Measurements from ENCODE around the gene PDIA3.
"Not testable (repeated sequence)": the region's sequence is repeated elsewhere in the genome, so short reads cannot be mapped to it uniquely, and the experiment has no call there.

The PDIA3 gene

DNA sequence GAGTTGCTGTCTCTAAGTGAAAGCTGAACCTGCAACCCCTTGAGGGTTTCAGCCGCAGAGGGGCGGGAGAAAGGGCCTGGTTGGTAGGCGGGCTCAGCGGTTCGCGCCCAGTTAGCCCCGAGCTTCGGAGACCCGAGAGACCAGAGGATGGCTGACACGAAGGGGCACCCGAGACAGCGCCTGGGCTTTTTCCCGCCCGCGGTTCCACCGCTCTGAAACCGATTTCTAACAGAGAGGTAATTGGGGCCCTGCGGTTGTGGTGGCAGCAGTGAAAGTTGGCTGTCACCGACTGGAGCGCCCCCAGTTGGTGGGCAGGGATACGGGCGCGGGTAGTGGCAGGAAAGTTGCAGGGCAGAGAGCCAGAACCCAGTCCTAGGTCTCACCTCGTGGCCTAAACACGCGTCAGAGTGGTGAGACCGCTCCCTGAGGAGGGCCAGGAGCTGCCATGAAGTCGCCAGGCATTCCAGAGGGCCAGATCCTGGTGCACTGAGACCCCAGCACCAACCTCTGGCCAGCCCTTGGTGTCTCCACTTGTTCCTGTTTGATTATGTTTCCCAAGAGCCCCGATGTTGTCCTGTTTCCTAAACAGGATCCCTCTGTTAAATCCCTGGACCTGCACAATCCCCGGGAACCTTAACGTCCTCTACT, 31.2 kb downstream of the PDIA3 start:
- DNase-seq, result peak; percentile 65

DNA sequence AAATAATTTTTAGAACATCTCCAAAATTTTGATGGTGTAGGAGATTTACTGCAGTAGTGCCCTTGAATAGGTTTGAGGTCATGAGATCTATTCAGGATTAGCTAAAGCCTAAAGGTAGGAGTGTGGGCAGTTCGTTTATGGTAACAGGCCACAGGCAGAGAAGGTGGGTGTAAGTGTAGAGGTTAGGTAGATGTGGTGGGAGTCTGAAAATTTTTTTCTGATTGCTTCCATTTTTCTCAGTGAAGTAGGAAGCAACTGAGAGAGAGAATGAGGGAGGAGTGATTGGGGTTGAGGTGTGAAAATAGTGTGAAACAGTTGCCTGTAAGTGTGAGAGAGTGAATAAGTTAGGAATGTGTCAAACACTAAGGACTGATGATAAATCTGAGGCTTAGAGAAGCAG, 32.8 kb downstream of the PDIA3 start:
- DNase-seq, result no peak

DNA sequence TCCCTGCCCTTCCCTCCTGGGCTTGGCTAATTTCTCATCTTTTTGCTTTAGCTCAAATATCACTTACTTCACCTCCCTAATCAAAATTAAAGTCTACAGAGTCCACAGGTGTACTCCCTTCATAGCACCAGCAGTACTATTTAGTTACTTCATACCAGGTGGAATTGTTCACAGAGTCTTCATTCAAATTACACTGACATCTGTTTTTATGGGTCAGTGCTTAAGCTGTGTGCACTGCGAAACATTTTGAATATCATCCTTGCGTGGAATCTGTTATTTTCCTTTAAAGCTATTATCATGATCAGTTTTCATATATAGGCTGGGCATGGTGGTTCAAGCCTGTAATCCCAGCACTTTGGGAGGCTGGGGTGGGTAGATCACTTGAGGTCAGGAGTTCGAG, 43.2 kb downstream of the PDIA3 start:
- DNase-seq, result no peak

DNA sequence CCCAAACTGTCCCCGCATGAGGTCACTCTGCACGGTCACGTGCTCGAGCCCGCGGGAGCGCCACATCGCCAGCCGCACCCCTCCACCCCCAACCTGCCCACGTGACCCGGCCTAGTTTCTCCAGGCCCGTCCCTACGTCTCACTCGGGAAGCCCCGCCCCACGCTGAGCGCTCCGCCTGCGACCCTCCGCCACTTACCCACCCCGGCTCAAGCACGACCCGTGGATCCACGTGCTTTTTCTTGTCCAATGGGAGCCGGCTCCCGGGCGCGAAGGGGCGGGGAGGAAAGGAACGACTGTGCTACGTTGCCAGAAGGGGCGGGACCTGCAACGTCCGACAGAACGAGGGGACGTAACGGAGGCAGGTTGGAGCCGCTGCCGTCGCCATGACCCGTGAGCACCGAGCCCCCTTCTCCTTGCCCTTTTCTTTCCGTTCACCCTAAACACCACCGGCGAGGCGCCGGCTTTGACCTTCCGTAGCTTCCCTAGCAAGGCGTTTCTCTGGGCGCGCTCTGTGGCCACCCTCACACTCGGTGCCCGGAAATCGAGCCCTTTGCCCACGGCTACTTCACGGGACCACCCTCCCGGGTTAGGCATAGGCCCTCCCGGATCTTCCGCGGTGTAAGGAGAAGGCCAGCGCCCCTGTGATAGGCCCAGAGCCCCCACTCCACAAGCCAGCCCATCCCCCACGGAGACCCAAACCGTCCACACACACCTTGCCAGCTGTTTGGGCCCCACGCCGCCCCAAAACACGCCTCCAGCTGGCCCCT, 45.9 kb downstream of the PDIA3 start, which contains the start of gene SERF2:
SERF2 (plus strand) TSS at position 328 of the 768 bp plus-strand sequence; CDS start at position 385, 57 bp downstream.
- peak; percentile 86 for DNase-seq

DNA sequence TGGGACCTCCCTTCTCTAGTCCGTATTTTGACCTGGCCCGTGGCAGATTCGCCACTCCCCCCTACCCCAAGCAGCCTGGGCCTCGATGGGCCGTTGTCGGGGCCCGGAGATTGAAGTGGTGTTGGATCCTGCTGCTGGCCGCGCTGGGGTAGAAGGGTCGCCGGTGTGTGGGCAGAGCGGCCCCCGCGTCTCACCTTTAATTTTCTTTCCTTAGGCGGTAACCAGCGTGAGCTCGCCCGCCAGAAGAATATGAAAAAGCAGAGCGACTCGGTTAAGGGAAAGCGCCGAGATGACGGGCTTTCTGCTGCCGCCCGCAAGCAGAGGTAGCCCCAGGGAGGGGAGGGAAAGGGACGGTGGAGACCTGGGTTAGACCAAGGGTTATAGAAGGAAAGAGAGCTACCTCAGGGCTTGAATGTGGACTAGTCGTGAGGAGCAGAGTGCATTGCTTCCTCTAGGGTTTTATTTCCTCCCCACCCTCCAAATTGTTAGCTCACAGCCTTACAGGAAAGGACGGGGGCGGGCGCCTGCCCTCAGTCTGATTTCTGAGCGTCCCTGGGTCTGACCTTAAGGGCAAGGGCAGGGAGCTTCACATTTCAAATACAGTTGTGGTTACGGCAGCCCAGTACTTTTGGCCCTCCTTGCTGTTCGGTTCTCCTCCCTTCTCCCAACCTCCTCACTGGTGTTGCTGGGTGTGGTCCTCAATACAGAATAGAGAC, 46.7 kb downstream of the PDIA3 start:
- DNase-seq, result no peak

DNA sequence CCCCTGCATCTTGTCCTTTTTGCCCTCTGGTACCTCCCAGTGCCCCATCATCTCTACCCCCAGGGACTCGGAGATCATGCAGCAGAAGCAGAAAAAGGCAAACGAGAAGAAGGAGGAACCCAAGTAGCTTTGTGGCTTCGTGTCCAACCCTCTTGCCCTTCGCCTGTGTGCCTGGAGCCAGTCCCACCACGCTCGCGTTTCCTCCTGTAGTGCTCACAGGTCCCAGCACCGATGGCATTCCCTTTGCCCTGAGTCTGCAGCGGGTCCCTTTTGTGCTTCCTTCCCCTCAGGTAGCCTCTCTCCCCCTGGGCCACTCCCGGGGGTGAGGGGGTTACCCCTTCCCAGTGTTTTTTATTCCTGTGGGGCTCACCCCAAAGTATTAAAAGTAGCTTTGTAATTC, 47.4 kb downstream of the PDIA3 start:
- DNase-seq, result no peak

DNA sequence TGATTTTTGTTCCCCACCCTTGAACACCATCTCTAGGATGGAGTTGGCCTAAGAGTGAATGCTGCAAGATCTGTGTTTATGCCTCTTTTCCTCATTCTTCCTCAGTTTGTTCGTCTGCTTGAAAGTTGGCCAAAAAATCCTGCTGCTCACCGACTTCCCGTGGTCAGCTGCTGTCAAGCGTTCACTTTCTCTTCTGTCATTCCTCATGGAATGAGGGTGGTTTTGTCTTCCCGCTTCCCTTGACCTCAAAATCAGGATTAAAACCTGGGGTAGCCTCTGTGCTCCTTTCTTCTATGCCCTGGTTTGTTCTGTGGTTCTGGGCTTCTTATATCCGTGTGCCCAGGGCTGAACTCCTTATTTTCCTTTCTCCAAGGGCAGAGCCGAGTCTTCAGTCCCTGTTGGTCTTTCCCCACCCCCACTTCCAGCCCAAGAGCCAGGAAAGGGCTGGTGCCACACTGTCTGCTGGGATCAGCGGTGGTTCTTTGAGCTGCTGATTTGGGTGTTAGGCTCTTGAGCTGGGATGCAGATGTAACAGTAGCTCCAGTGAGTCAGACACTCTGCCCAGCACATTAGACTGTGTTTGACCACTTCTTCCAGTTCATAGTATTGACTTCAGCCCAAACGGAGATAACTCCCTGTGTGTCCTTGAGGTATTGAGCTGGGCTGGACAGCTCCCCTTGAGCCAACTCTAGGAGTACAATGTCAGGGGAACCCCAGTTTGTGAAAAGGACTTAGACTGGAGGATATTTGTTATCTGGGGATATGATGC, 48.2 kb downstream of the PDIA3 start:
- DNase-seq, result no peak

DNA sequence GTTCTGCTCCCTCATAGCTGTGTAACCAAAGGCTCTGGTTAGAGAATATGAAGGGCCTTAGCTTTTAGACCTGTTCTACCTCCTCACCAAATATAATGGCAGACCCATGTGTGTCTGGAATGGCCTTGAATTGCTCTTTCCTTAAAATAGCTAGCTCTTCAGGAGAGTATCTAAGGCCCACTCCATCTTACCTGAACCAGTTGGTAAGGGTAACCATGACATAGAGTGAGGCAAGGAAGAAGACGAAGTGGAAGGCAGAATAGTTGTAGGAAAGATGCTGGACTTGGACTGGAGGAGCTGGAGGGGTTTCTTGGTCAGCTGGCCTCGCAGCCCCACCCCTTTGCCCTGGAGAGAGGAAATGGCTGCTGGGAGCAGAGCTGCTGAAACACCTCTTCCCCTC, 49.0 kb downstream of the PDIA3 start:
- no peak for DNase-seq

DNA sequence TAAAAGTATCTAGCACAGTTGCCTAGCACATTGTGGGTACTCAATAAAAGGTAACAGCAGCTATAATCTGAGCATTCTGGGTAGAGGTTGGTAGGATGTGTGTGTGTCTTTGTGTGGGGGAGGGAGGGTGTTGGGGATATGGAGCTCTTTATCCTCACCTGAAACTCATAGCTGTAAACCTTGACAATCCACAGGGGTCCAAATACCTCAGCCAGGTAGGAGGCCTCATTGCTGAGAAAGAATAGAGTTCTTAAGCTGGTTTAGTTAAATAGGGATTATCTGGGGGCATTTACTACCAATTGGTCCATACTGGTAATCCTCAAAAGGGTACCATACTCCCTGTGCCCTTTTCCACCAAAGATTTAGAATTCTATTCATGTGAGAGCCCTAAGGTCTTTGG, 49.8 kb downstream of the PDIA3 start:
- no peak for DNase-seq

DNA sequence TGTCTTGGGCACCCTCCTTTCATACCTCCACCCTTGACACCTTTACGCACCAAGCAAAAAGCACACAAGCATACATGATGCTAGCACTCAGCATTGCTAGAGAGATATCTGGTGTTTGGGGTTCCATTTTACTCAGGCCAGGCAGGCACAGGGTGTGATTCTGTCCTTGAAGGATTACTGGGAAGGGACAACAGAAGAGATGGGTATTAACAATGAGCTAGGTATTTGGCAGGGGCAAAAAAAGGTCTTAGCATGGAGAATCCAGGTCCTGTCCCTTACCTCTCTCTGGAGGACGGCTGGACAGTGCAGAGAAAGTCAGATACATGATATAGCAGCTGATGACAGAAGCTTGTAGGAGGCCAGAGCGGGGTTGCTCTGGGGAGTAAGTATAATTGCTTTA, 50.3 kb downstream of the PDIA3 start:
- no peak for DNase-seq

DNA sequence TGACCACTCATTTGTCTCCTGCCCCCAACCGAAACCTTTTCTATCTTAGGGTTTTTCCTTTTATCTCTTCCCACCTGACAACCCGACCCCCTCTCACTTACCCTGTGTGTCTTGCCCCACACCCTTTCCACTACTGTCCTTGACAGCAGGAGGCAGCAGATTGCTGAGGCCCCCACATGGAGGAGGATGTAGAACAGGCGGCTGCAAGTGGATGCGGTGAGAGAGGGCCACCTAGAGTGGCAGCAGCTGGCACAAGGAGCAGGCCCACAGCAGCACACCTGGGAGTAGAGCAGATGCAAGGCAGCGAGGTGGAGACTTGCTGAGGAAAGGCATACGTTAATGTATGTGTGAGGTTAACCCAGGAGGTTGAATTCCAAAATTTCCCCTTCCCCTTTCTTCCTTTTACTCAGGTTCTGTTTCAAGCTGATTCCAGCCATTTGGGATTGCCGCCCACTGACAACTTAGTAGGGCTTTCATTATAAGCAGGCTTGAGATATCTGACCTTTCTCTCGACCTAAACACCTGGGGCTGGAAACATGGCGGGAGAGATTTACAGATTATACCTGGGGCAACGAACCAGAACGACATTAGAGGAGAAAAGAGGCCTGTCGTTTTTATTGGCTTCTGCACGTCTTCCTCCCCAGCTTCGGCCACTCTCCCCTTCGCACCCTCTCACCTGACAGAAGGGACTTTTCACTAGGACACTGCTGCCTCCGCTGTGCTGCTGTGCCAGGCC, 53.1 kb downstream of the PDIA3 start:
- DNase-seq, result no peak

DNA sequence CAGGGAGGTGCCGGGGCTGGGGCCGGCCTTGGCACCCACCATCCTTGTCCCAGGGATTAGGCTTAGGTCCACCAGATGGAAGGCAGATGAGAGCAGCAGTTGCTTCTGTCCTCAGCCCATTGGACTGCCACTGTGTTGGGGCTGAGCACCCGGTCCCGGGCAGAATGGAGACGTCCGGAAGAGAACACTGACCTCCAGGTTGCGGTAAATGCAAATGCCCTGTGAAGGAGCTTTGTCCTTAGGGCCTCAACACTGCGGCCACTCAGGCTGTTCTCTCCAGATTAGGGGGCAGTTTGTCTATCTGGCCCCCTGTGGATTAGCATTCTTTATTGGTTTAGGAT, 53.7 kb downstream of the PDIA3 start, which contains the start of gene SERINC4:
SERINC4 (minus strand) TSS at position 276 of the 341 bp plus-strand sequence; CDS start at position 42, 234 bp downstream.
- no peak for DNase-seq

DNA sequence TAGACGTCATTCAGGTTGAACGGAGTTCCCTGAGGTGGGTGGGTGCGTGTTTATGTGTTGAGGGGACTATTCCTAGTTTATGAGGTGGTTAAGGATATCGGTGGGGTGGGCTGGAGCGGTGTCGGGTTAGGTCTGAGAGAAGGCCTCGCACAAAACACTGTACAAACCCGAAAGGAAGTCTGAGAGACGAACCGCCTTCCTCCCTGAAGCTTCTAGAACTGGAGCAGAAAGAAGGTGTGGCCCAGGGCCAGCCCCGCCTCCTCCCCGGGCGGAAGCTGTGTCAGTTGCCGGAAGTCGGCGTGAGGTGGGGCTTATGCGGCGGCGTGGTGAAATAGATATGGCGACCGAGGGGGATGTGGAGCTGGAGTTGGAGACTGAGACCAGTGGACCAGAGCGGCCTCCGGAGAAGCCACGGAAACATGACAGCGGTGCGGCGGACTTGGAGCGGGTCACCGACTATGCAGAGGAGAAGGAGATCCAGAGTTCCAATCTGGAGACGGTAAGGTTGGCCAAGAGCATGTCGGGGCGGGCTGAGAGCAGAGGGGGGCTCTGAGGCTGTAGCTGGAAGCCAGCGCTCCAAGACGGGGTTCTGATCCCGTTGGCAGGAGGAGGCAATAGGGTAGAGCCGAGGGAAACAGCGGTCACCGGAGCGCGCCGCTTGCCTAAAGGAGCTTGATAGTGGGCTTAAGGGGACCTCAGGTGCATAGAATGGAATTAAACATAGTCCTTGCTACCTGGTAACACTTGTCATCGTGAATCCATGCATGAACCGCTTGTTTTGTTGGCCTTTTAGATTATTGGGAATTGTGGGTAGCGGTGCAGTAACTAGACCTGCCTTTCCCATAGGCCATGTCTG, 54.3 kb downstream of the PDIA3 start, which contains the start of gene HYPK:
HYPK (plus strand) TSS at position 314 of the 856 bp plus-strand sequence; CDS start at position 338, 24 bp downstream.
- peak; percentile 67 for DNase-seq

DNA sequence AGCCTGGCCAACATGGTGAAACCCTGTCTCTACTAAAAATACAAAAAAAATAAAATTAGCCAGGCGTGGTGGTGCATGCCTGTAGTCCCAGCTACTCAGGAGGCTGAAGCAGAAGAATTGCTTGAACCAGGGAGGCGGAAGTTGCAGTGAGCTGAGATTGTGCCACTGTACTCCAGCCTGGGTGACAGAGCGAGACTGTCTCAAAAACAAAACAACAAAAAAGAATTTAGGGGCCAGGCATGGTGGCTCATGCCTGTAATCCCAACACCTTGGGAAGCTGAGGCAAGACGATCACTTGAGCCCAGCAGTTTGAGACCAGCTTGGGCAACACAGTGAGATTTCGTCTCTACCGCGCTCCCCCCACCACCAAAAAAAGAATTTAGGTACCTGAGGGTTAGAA, 56.4 kb downstream of the PDIA3 start:
- not testable (repeated sequence) for DNase-seq

DNA sequence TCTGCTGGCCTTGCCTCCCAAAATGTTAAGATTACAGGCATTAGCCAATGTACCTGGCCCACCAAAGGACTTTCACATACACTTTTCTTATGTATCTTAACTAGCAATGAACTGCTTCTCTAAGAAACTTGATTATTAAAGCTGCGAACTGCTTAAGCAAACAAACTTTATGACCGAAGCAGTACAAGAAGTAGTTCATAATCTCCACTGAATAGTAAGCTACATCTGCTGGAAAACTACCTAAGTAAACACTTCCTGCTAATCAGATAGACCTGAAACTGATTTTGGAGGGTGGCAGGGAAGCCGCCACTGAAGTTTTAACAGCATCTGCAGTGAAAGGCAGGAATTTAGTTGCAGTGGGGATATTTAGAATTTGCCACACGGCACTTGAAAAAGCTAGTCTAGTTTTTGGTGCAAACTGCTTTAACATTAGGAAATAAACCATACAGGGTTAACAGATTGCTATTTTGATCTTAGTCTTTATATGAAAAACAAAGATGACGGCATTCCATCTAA, 62.3 kb downstream of the PDIA3 start:
- DNase-seq, result no peak

DNA sequence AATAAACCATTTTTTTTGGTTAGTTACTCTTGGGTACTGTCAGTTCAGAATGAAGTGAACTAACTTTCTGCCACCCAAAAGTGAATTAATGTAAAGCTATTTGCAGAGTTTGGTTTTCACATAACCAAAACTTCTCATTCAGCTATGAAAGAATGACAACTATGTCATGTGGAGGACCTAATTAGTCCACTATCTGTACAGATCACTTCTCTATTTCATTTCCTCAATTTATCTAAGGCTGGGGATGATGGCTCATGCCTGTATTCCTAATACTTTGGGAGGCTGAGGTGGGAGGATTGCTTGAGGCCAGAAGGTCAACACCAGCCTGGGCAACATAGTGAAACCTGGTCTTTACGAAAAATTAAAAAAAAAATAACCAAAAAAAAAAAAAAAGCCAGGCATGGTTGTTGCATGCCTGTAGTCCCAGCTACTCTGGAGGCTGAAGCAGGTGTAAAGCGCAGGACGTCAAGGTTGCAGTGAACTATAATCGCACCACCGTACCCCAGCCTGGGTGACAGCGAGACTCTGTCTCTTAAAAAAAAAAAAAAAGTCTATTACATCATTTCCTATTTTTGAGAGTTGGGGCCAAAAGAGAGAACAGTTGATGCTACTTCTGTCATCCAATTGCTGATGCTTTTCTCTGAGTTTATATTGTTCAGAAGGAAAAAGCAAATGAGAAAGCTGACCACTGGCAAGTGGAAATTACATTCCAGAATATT, 62.9 kb downstream of the PDIA3 start:
- no peak for DNase-seq

DNA sequence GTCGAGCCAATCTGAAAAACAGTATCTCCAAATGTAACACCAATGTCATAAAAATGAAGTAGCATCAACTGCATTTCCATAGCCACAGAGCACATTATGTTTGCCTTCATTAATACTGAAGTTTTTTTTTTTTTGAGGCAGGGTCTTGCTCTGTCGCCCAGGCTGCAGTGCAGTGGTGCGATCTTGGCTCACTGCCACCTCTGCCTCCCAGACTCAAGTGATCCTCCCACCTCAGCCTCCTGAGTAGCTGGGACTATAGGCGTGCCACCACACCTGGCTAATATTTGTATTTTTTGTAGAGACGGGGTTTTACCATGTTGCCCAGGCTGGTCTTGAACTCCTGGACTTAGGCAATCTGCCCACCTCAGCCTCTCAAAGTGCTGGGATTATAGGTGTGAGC, 68.8 kb downstream of the PDIA3 start:
- DNase-seq, result not testable (repeated sequence)

DNA sequence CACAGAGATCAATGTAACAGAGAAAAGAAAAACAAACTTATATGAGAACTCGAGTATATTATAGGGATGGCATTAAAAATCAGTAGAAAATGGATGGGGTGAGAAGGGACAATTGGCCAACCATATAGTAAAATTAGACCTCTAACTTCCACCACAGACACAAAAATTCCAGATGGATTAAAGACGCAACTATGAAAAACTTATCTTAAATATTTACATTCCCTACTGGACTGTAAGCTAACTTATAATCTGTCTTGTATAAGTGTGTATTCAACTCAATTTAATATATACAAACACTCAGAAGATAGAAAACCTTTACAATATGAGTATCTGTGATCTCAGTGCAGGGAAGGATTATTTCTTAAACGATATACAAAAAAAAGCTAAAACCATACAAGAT, 75.3 kb downstream of the PDIA3 start:
- DNase-seq, result no peak
